Cardiac muscle cell (in vitro differentiated cells and primary cell): ENCODE results near the gene NDUFV1. TPM values are rescaled to one million over a fixed set of nuclear protein-coding genes. Genes with fewer than 3 reads are reported as not detected.

Experiments used
- DNase-seq, 2 donors: peaks; one replicate each; pipeline versions ENCODE4 v3.0.0 to v3.0.0-alpha.2; 2010 to 2017; ENCODE audit warnings: low read depth in 1 of 2, low spot score in 1 of 2
- H3K27ac ChIP-seq: fragments of 200-600 bp; sonication (generic); 2 replicates; pipeline ENCODE4 v1.5.1; 2016
- H3K27me3 ChIP-seq: fragments of 200-600 bp; sonication (generic); 2 replicates; pipeline ENCODE4 v1.6.0; 2016; ENCODE audit warnings: control low read depth
- H3K36me3 ChIP-seq: fragments of 200-600 bp; sonication (generic); 2 replicates; pipeline ENCODE4 v1.5.1; 2016; ENCODE audit warnings: control low read depth
- H3K4me1 ChIP-seq: fragments of 200-600 bp; sonication (generic); 2 replicates; pipeline ENCODE4 v1.8.1; 2017; ENCODE audit warnings: low read depth, mild to moderate bottlenecking, mixed run types
- H3K4me3 ChIP-seq: fragments of 200-600 bp; sonication (generic); 2 replicates; pipeline ENCODE4 v1.5.1; 2016; ENCODE audit warnings: mild to moderate bottlenecking
- H3K9me3 ChIP-seq: fragments of 200-600 bp; sonication (generic); 2 replicates; pipeline ENCODE4 v1.5.1; 2017; ENCODE audit warnings: low read depth, mild to moderate bottlenecking, control low read depth
- CTCF ChIP-seq: IDR thresholded peaks from 2 replicates; pipeline ENCODE4 v1.5.1; 2012; ENCODE audit warnings: low read depth, mild to moderate bottlenecking, low read length
- polyA plus RNA-seq: library from polyadenylated mRNA; unstranded; fragments of >200 nt; fragmentation: Nextera tagmentation; extraction: Ambion mirVana; gene quantifications from 2 replicates; pipeline ENCODE4 v1.2.1, GENCODE V29; 2016
- total RNA-seq: library from RNA; depleted of rRNA; stranded (reverse); fragments of >200 nt; gene quantifications from 2 replicates; pipeline ENCODE4 v1.2.3, GENCODE V29; 2016

The NDUFV1 gene
- total and polyA plus RNA-seq, 2 experiments from 2014 or later: 449 to 526 TPM

- no peak for TF ChIP-seq CTCF
- Histone ChIP-seq H3K9me3 (no peaks in the 10 kb centered on the region), H3K4me1 (no peaks in the 10 kb centered on the region), H3K27me3 (no peaks in the 10 kb centered on the region), H3K4me3 (no peak overlapping the region), H3K36me3 (no peaks in the 10 kb centered on the region), H3K27ac (no peak overlapping the region)
- no peak for DNase-seq
These were observed 38.0 kb downstream of the NDUFV1 start for GRCh38 chr11:67644472-67645418.

GRCh38 chr11:67645521-67646461 lies 39.1 kb downstream of the NDUFV1 start:
- no peak for DNase-seq
- TF ChIP-seq CTCF: no peak
- H3K4me3 ChIP-seq: no peak overlapping the region
- no peak overlapping the region for H3K27ac ChIP-seq
- H3K27me3 ChIP-seq: no peaks in the 10 kb centered on the region
- no peaks in the 10 kb centered on the region for H3K4me1 ChIP-seq
- H3K36me3 ChIP-seq: no peaks in the 10 kb centered on the region
- no peaks in the 10 kb centered on the region for H3K9me3 ChIP-seq

- no peaks in the 10 kb centered on the region for H3K27me3 ChIP-seq
- H3K9me3 ChIP-seq: no peaks in the 10 kb centered on the region
- DNase-seq: no peak
- no peaks in the 10 kb centered on the region for H3K36me3 ChIP-seq
- no peaks in the 10 kb centered on the region for H3K4me1 ChIP-seq
- no peak for TF ChIP-seq CTCF
- H3K4me3 ChIP-seq: no peak overlapping the region
- no peak overlapping the region for H3K27ac ChIP-seq
These were observed 40.0 kb downstream of the NDUFV1 start for GRCh38 chr11:67646535-67647336.

- H3K36me3 ChIP-seq: no peaks in the 10 kb centered on the region
- no peak overlapping the region for H3K4me3 ChIP-seq
- no peaks in the 10 kb centered on the region for H3K9me3 ChIP-seq
- H3K4me1 ChIP-seq: no peaks in the 10 kb centered on the region
- no peak overlapping the region for H3K27ac ChIP-seq
- H3K27me3 ChIP-seq: no peaks in the 10 kb centered on the region
- DNase-seq: no peak
- no peak for TF ChIP-seq CTCF
These were observed 40.7 kb downstream of the NDUFV1 start for GRCh38 chr11:67647471-67647870.
